Lung (tissue), 12 donors: ENCODE data around the gene TRAPPC12. TPM values are rescaled to one million over a fixed set of nuclear protein-coding genes. Genes with fewer than 3 reads are reported as not detected.
A peak's percentile ranks its signal among the peaks of the same experiment; 100 is the strongest.
"Not testable (repeated sequence)": the region's sequence is repeated elsewhere in the genome, so short reads cannot be mapped to it uniquely, and the experiment has no call there.

ENCODE experiments used
- ATAC-seq: fragments of 200-7000 bp; cut with Tn5 transposase; one replicate; pipeline ENCODE4 v1.9.1; 2020; ENCODE audit warnings: moderate number of reproducible peaks; ENCODE audit not compliant: insufficient read depth, low FRiP score
- DNase-seq, 3 donors: peaks; one replicate each; pipeline ENCODE4 v3.0.0-alpha.2; 2013 to 2017
- H3K27ac ChIP-seq, 2 donors: one replicate each; pipeline ENCODE4 v1.5.1; 2013; ENCODE audit warnings: mild to moderate bottlenecking in 2 of 2, moderate library complexity in 2 of 2, control low read depth in 1 of 2, inconsistent platforms in 1 of 2, low read depth in 1 of 2, low read length in 1 of 2
- H3K27me3 ChIP-seq, 3 donors: one replicate each; pipeline ENCODE4 v1.5.1; 2013; ENCODE audit warnings: low read length in 2 of 3; ENCODE audit not compliant: control insufficient read depth in 3 of 3, insufficient read depth in 3 of 3
- H3K36me3 ChIP-seq, 4 donors: one replicate each; pipeline ENCODE4 v1.5.1; 2013; ENCODE audit warnings: low read length in 4 of 4, mild to moderate bottlenecking in 1 of 4, moderate library complexity in 1 of 4; ENCODE audit not compliant: control insufficient read depth in 4 of 4, insufficient read depth in 4 of 4
- H3K4me1 ChIP-seq, 5 donors: one replicate each; pipeline ENCODE4 v1.5.1; 2013; ENCODE audit warnings: low read length in 5 of 5, mild to moderate bottlenecking in 2 of 5, moderate library complexity in 1 of 5; ENCODE audit not compliant: control insufficient read depth in 5 of 5, insufficient read depth in 5 of 5
- H3K4me3 ChIP-seq: one replicate; pipeline ENCODE4 v1.5.1; 2013; ENCODE audit warnings: mild to moderate bottlenecking, control low read depth, moderate library complexity
- H3K9ac ChIP-seq, 2 donors: one replicate each; pipeline ENCODE4 v1.5.1; 2013; ENCODE audit warnings: low read length in 2 of 2, control low read depth in 1 of 2; ENCODE audit not compliant: insufficient read depth in 1 of 2
- H3K9me3 ChIP-seq, 4 donors: one replicate each; pipeline ENCODE4 v1.5.1; 2013; ENCODE audit warnings: low read length in 3 of 4, mild to moderate bottlenecking in 1 of 4, moderate library complexity in 1 of 4; ENCODE audit not compliant: control insufficient read depth in 4 of 4, insufficient read depth in 3 of 4
- CTCF ChIP-seq: IDR thresholded peaks from 2 replicates; pipeline ENCODE4 v1.5.1; 2012; ENCODE audit warnings: mild to moderate bottlenecking; ENCODE audit errors: control extremely low read depth, extremely low read depth
- WGBS, 2 donors: extraction: QIAGEN DNeasy Blood & Tissue Kit; methylation state at CpG; one replicate each; pipeline ENCODE4 v1.1.7; 2013; 5-methylcytosine and 5-hydroxymethylcytosine counted together
- polyA plus RNA-seq, 2 donors: library from polyadenylated mRNA; stranded (reverse); fragments of 200-250 nt; gene quantifications; one replicate each; pipeline ENCODE4 v1.2.1, GENCODE V29; 2013
- total RNA-seq, 2 donors: library from RNA; depleted of rRNA in 1 of 2; stranded (reverse); fragments of >200 nt in 1 of 2; gene quantifications; one replicate each; pipeline ENCODE4 v1.2.1, GENCODE V29; 2014 to 2021
- donor health status: control.
- donor health status: control.
- donor health status: Bipolar disorder and iron deficiency.
- donor health status: healthy.
- donor health status: DM: yes; HTN: yes; CAD: no.

TRAPPC12 gene
- total and polyA plus RNA-seq, 4 donors, result 49.9 to 117 (median 91.0) TPM

GRCh38 chr2:3447789-3448317, 68.4 kb downstream of the TRAPPC12 start:
- TF ChIP-seq CTCF, result no peak
- Histone ChIP-seq H3K9me3 (no peaks in the 10 kb centered on the region), H3K36me3 (peaks cover 2 to 36% (median 30%) of the 10 kb centered on the region in 4 donors), H3K4me1 (peaks cover 0 to 32% (median 9%) of the 10 kb centered on the region in 5 donors), H3K27me3 (no peaks in the 10 kb centered on the region), H3K27ac (no peak overlapping the region), H3K9ac (no peak overlapping the region), H3K4me3 (no peak overlapping the region)
- ATAC-seq (peak; percentile 21), DNase-seq (peak in 1 of 3 donors; percentile 23)
- WGBS, 2 donors, result 69 to 76% methylated on average over 9 of the region's 9 CpGs

GRCh38 chr2:3448441-3448911, 69.0 kb downstream of the TRAPPC12 start:
- H3K9ac ChIP-seq, ATAC-seq, H3K27me3 ChIP-seq, H3K4me3 ChIP-seq, H3K9me3 ChIP-seq, H3K27ac ChIP-seq: not testable (repeated sequence)
- H3K36me3 ChIP-seq, result peaks cover 2 to 37% (median 33%) of the 10 kb centered on the region in 4 donors
- WGBS, 2 donors, result 82 to 89% methylated on average over 35 of the region's 35 CpGs
- DNase-seq, result peak in 1 of 3 donors; percentile 45
- peaks cover 0 to 32% (median 9%) of the 10 kb centered on the region in 5 donors for H3K4me1 ChIP-seq

GRCh38 chr2:3449086-3449485, 69.6 kb downstream of the TRAPPC12 start:
- DNase-seq (peak; percentile 64 to 82 (median 70)), ATAC-seq (no peak)
- TF ChIP-seq CTCF, result no peak
- Histone ChIP-seq H3K9me3 (no peaks in the 10 kb centered on the region), H3K27me3 (no peaks in the 10 kb centered on the region), H3K4me3 (no peak overlapping the region), H3K27ac (no peak overlapping the region), H3K4me1 (peaks cover 0 to 32% (median 9%) of the 10 kb centered on the region in 5 donors), H3K36me3 (peaks cover 2 to 33% (median 28%) of the 10 kb centered on the region in 4 donors), H3K9ac (peak overlapping the region in 1 of 2 donors; percentile 29)
- 84 to 92% methylated on average over 13 of the region's 13 CpGs for WGBS, 2 donors

- H3K9ac ChIP-seq, result no peak overlapping the region
- no peak for TF ChIP-seq CTCF
- H3K27me3 ChIP-seq, result no peaks in the 10 kb centered on the region
- WGBS, 2 donors, result 94% methylated on average over 11 of the region's 11 CpGs
- H3K9me3 ChIP-seq, result no peaks in the 10 kb centered on the region
- no peak overlapping the region for H3K27ac ChIP-seq
- no peak overlapping the region for H3K4me3 ChIP-seq
- DNase-seq (no peak), ATAC-seq (no peak)
- H3K4me1 ChIP-seq, result peaks cover 0 to 32% (median 9%) of the 10 kb centered on the region in 5 donors
- peaks cover 2 to 34% (median 26%) of the 10 kb centered on the region in 4 donors for H3K36me3 ChIP-seq
Observed at GRCh38 chr2:3449936-3450335, 70.4 kb downstream of the TRAPPC12 start.
